Measurements from ENCODE around the gene LRRC61.
"Not testable (repeated sequence)": the region's sequence is repeated elsewhere in the genome, so short reads cannot be mapped to it uniquely, and the experiment has no call there.

Gene LRRC61

GRCh38 chr7:150385302-150385723 lies 62.2 kb downstream of the LRRC61 start:
- peak in 1 of 2 donors; percentile 17 for DNase-seq

DNA sequence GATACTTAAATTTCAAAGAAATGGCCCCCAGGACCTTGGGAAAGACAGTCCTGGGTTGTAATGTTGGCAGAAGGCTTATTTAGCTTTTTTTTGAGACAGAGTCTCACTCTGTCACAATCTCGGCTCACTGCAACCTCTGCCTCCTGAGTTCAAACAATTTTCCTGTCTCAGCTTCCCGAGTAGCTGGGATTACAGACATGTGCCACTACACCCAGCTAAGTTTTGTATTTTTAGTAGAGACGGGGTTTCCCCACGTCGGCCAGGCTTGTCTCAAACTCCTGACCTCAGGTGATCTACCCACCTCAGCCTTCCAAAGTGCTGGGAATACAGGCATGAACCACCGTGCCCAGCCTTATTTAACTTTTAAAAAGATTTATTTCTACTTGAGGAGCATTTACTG lies 62.7 kb downstream of the LRRC61 start:
- not testable (repeated sequence) for DNase-seq
